VCaP (cell line): ENCODE measurements around the gene KIF6.

ENCODE experiments used
- H3K27ac ChIP-seq: fragments of 450-650 bp; 2 replicates; pipeline ENCODE4 v1.5.1; 2017
- CTCF ChIP-seq: fragments of 450-650 bp; conservative IDR thresholded peaks from 2 replicates; pipeline ENCODE4 v1.5.1; 2017; ENCODE audit warnings: mild to moderate bottlenecking, moderate library complexity

KIF6 gene

GRCh38 chr6:39388606-39389483 is 336.4 kb downstream of the KIF6 start:
- no peak overlapping the region for H3K27ac ChIP-seq
- TF ChIP-seq CTCF = no peak

DNA sequence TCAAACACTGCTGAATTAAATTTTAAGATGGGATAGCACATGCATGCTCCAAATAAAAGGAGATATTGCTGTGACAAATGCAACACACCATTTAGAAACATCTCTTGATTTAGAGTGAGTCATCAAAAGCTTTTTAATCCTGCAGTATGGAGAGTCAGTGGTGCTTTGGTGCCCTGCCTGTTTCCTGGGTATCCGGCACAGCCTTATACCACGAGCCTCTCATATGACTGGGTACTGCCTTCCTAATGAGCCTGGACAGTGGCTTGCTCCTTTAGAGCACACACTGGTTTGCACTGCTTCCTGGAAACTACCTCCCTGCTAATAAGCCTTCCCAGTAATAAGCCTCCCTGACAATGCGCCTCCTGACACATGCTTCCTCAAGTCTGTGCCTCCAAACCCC is 337.4 kb downstream of the KIF6 start:
- no peak overlapping the region for H3K27ac ChIP-seq
- TF ChIP-seq CTCF = no peak

DNA sequence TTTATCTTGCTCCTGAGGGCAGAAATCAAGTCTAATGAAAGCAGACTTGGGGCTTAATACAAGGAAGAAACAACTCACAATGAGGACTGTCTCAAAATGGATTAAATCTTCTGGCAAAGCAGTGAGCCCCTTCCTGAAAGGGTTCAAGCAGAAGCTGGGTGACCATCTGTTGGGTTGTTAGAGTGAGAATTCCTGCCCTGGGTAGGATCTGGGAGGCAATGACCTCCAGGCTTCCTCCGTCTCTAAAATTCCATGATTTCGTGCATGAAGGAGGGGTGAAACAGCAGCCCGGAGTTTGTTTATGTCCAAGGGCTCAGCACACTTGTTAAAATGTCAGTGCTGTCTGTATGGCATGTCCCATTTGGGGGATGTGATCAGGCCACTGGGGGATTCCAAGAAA is 338.7 kb downstream of the KIF6 start:
- no peak for TF ChIP-seq CTCF
- H3K27ac ChIP-seq = no peak overlapping the region

DNA sequence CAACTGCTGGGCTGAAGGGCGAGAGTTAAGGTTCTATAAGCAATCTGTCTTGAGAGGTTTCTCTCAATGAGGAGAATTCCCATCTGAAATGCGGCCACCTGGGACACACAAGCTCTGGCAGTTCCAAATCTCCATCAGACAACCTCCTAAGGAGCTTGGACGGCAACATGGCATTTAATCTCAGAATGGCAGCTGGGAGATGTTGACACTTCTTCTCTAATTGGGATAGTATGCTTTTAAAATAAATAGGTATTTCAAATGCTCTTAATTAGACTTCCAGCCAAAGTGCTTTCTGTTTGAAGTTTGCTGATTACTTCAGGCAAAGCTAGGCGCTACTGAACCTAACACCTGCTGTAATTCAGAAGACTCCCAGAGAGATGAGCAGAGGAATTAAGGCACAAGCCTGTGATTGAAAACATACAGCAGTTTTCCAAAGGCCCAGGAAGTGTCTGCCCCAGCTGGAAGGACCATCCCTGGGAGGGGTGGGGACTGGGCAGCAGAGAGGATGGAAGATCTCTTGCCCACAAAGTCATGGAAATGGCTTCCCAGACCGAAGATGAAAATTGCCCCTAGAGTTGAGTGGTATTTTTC is 343.6 kb downstream of the KIF6 start:
- TF ChIP-seq CTCF = no peak
- no peak overlapping the region for H3K27ac ChIP-seq

- no peak overlapping the region for H3K27ac ChIP-seq
- no peak for TF ChIP-seq CTCF
These were observed 344.2 kb downstream of the KIF6 start for GRCh38 chr6:39380837-39381549.

DNA sequence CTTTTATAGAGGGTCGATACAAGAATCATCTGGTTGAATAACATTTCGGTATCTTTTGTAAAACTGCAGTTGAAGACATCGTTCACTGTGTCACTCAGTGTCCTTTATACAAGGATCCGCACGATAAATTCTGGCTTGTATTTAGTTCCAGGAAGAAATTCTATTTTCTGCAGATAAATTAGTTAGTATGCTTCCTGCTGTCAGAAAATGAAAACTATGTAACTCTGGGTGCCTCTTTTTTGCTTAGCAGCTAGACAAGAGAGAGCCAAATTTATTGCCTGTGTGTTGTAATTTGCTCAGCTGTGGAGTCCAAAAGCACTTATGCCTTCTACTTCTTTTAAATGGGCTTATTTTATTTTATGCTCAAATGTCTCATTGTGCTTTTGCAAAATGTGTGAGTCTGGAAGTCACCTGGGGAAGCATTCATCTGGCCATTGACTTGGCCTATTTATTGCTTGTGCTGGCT is 346.2 kb downstream of the KIF6 start:
- TF ChIP-seq CTCF = no peak
- H3K27ac ChIP-seq = no peak overlapping the region
